GM13977 (cell line): ENCODE data around the gene SERPINF2.

Experiments
- DNase-seq: peaks from one replicate; pipeline ENCODE4 v3.0.0; 2012; ENCODE audit warnings: low spot score
- CTCF ChIP-seq: IDR thresholded peaks from 2 replicates; pipeline ENCODE4 v1.5.1; 2012; ENCODE audit warnings: mild to moderate bottlenecking, control low read depth; ENCODE audit not compliant: insufficient read depth; ENCODE audit errors: extremely low read depth, missing control alignments
- in situ Hi-C: fragments of 300-500 bp; cut with MboI; formaldehyde crosslinking; loops from one replicate; pipeline ENCODE4 v1.12.0; 2022; ENCODE audit warnings: low sequenced_read_pairs, low pct_unique_long_range_greater_than_20kb, mixed read lengths, inconsistent platforms; ENCODE audit not compliant: unreplicated experiment

The SERPINF2 gene

GRCh38 chr17:1753767-1754429 lies 11.2 kb downstream of the SERPINF2 start:
- in situ Hi-C loops = no loop called here
- TF ChIP-seq CTCF = no peak
- DNase-seq = no peak

- in situ Hi-C loops = no loop called here
These were observed 11.9 kb downstream of the SERPINF2 start for GRCh38 chr17:1754430-1755112.

GRCh38 chr17:1755252-1755826 lies 12.7 kb downstream of the SERPINF2 start:
- in situ Hi-C loops = no loop called here
- DNase-seq = no peak
- no peak for TF ChIP-seq CTCF

More at GRCh38 chr17:1754430-1755112, 11.9 kb downstream of the SERPINF2 start:
- DNase-seq = no peak
- TF ChIP-seq CTCF = no peak

- no peak for DNase-seq
- TF ChIP-seq CTCF = no peak
- in situ Hi-C loops = no loop called here
These were observed 13.2 kb downstream of the SERPINF2 start for GRCh38 chr17:1755827-1756262.

GRCh38 chr17:1758807-1759206 lies 16.1 kb downstream of the SERPINF2 start:
- TF ChIP-seq CTCF = no peak
- no peak for DNase-seq
- in situ Hi-C loops = no loop called here

- DNase-seq = no peak
- in situ Hi-C loops = no loop called here
- TF ChIP-seq CTCF = no peak
These were observed 16.9 kb downstream of the SERPINF2 start for GRCh38 chr17:1759529-1759928.
